Astrocyte of the hippocampus (primary cell): ENCODE measurements around the gene PRRG2.

Experiments used
- DNase-seq: peaks from one replicate; pipeline ENCODE4 v3.0.0; 2011; ENCODE audit warnings: low read depth, low spot score

The PRRG2 gene

GRCh38 chr19:49581007-49581508 is at the start of gene PRRG2:
Gene PRRG2 (plus strand): TSS chr19:49581316. CDS start chr19:49583220, 1,904 bp downstream.
- DNase-seq = no peak

- DNase-seq = peak; percentile 81
Measured at GRCh38 chr19:49533551-49534488, 47.3 kb upstream of the PRRG2 start.

- no peak for DNase-seq
Measured at GRCh38 chr19:49534632-49535385, 46.3 kb upstream of the PRRG2 start.

GRCh38 chr19:49536921-49537462 is 44.1 kb upstream of the PRRG2 start:
- DNase-seq = no peak

- no peak for DNase-seq
Measured at GRCh38 chr19:49538643-49539042, 42.5 kb upstream of the PRRG2 start.

- no peak for DNase-seq
Measured at GRCh38 chr19:49539192-49539952, 41.7 kb upstream of the PRRG2 start.

- DNase-seq = no peak
Measured at GRCh38 chr19:49541914-49542313, 39.2 kb upstream of the PRRG2 start.

GRCh38 chr19:49542446-49542845 is 38.7 kb upstream of the PRRG2 start:
- DNase-seq = no peak

- no peak for DNase-seq
Measured at GRCh38 chr19:49543032-49543431, 38.1 kb upstream of the PRRG2 start.

- no peak for DNase-seq
Measured at GRCh38 chr19:49544154-49544553, 37.0 kb upstream of the PRRG2 start.

GRCh38 chr19:49546825-49547565 is 34.1 kb upstream of the PRRG2 start:
- peak; percentile 93 for DNase-seq

- DNase-seq = no peak
Measured at GRCh38 chr19:49549045-49549444, 32.1 kb upstream of the PRRG2 start.

GRCh38 chr19:49551531-49551930 is 29.6 kb upstream of the PRRG2 start:
- DNase-seq = no peak

GRCh38 chr19:49552749-49553148 is 28.4 kb upstream of the PRRG2 start:
- DNase-seq = no peak

GRCh38 chr19:49553451-49554271 is 27.5 kb upstream of the PRRG2 start:
- peak; percentile 58 for DNase-seq

GRCh38 chr19:49554701-49555181 is 26.4 kb upstream of the PRRG2 start:
- no peak for DNase-seq

- peak; percentile 75 for DNase-seq
Measured at GRCh38 chr19:49555600-49556411, 25.3 kb upstream of the PRRG2 start.
